ENCODE measurements around the gene NME9. TPM values are rescaled to one million over a fixed set of nuclear protein-coding genes. Genes with fewer than 3 reads are reported as not detected.

NME9 gene
- total RNA-seq, result 0.09 TPM in 1 of 2 replicates, not detected in the other

GRCh38 chr3:138329127-138329983 lies at the start of gene NME9:
Gene NME9, minus strand, starts transcription at chr3:138329851. Its CDS starts 516 bp downstream, at chr3:138329335.

GRCh38 chr3:138347960-138348753 lies 18.5 kb upstream of the NME9 start, which contains the start of gene MRAS:
Gene MRAS, plus strand, starts transcription at chr3:138348579. Its CDS starts 24,305 bp downstream, at chr3:138372884.

Other genes with a start within 250 kb of the NME9 start
- gene DZIP1L, start 214.2 kb downstream of the NME9 start, total RNA-seq, result 9.2 and 14.9 TPM in 2 replicates
- gene A4GNT, start 197.5 kb downstream of the NME9 start, total RNA-seq, result not detected in 2 replicates
- 7.6 and 7.7 TPM in 2 replicates for gene DBR1, start 154.9 kb downstream of the NME9 start, total RNA-seq
- 24.6 and 32.7 TPM in 2 replicates for gene ARMC8, start 142.6 kb downstream of the NME9 start, total RNA-seq
- 16.9 and 30.6 TPM in 2 replicates for gene MRAS, start 18.7 kb upstream of the NME9 start, total RNA-seq
- gene ESYT3, start 104.8 kb upstream of the NME9 start, total RNA-seq, result 0.85 and 1.4 TPM in 2 replicates